Measurements from ENCODE around the gene ACSM4.

DNA sequence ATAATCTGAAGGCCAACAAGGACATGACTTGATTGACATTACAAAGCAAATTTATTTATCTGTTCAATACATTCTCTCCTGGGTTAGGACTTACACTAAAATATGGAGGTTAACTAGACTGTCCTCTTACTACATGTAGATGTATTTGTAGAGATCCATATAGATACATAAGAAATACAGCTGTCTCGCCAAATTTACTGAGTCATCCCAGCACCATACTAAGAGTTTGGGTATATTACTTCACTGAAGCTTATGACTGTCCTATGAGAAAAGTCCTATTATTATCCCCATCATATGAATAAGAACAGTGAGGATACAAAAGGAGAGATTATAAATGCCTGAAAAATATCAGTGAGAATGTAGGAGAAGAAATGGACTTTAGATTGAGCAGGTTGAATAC is 44.8 kb upstream of the ACSM4 start:
- TF ChIP-seq, protein P1, sequence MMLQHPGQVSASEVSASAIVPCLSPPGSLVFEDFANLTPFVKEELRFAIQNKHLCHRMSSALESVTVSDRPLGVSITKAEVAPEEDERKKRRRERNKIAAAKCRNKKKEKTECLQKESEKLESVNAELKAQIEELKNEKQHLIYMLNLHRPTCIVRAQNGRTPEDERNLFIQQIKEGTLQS (IDR thresholded peaks at IDR 0.05): no peak
- TF ChIP-seq, protein P1 (CRISPR knock-in tag; conservative IDR thresholded peaks at IDR 0.05): no peak
- TF ChIP-seq, protein P2, sequence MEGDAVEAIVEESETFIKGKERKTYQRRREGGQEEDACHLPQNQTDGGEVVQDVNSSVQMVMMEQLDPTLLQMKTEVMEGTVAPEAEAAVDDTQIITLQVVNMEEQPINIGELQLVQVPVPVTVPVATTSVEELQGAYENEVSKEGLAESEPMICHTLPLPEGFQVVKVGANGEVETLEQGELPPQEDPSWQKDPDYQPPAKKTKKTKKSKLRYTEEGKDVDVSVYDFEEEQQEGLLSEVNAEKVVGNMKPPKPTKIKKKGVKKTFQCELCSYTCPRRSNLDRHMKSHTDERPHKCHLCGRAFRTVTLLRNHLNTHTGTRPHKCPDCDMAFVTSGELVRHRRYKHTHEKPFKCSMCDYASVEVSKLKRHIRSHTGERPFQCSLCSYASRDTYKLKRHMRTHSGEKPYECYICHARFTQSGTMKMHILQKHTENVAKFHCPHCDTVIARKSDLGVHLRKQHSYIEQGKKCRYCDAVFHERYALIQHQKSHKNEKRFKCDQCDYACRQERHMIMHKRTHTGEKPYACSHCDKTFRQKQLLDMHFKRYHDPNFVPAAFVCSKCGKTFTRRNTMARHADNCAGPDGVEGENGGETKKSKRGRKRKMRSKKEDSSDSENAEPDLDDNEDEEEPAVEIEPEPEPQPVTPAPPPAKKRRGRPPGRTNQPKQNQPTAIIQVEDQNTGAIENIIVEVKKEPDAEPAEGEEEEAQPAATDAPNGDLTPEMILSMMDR (IDR thresholded peaks at IDR 0.05 in 2 of 3, conservative IDR thresholded peaks at IDR 0.05 in 1 of 3; ENCODE audit: insufficient read depth in 2 of 3, low read depth in 1 of 3, low read length in 3 of 3): no peak
- no peak for TF ChIP-seq SLC30A9 (CRISPR knock-in tag; IDR thresholded peaks at IDR 0.05)
- no peak for TF ChIP-seq POLR2A (conservative IDR thresholded peaks at IDR 0.05)
- TF ChIP-seq ARID3A (IDR thresholded peaks at IDR 0.05; ENCODE audit: borderline replicate concordance, low read depth, low read length): no peak
- TF ChIP-seq SNRNP70 (optimal IDR thresholded peaks at IDR 0.05; ENCODE audit: low read depth, low read length): no peak
- TF ChIP-seq, protein P3, sequence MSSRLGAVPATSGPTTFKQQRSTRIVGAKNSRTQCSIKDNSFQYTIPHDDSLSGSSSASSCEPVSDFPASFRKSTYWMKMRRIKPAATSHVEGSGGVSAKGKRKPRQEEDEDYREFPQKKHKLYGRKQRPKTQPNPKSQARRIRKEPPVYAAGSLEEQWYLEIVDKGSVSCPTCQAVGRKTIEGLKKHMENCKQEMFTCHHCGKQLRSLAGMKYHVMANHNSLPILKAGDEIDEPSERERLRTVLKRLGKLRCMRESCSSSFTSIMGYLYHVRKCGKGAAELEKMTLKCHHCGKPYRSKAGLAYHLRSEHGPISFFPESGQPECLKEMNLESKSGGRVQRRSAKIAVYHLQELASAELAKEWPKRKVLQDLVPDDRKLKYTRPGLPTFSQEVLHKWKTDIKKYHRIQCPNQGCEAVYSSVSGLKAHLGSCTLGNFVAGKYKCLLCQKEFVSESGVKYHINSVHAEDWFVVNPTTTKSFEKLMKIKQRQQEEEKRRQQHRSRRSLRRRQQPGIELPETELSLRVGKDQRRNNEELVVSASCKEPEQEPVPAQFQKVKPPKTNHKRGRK (tag; IDR thresholded peaks at IDR 0.05): no peak
